Measurements from ENCODE around the gene LMX1B.
A peak's percentile ranks its signal among the peaks of the same experiment; 100 is the strongest.

LMX1B gene

DNA sequence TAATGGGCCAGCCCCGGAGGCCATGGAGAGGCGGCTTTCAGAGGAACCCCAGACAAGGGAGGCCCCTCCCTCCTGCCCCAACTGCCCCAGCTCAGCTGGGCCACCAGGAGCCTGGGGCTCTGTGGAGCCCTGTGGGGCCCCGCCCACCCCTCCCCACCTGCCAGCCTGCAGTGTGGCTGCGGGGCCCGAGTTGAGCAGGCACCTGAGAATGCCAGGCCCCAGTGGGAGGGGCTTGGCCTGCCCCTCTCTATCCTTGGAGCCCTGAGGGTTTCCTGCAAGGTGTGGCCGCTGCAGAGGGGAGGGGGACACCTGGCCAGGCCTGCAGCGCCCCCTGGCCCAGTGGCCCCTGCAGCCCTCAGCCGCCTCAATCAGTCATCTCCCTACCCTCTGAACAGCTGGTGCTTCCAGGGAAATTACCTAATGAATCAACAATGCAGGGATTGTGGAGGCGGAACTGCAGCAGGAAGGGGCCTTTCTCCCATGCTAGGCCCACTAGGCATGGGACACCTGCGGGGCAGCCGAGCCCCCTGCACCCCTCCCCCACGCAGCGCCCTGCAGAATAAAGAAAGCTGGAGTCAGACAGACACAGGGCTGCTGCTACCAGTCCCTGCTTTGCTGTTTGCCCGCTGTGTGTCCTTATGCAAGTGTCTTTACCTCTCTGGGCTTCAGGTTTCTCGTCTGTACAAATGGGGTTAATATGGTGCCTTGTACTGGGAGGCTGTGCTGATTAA, 48.0 kb downstream of the LMX1B start:
- Mint-ChIP-seq H3K4me1 (peaks cover 9% of the 10 kb centered on the region), H3K27ac (no peak overlapping the region), H3K36me3 (no peaks in the 10 kb centered on the region), H3K27me3 (peaks cover 17% of the 10 kb centered on the region), H3K4me3 (no peak overlapping the region), H3K9me3 (no peaks in the 10 kb centered on the region)
- ATAC-seq (ENCODE audit: low read depth) (no peak), DNase-seq (ENCODE audit: low spot score in 2 of 2) (no peak)

DNA sequence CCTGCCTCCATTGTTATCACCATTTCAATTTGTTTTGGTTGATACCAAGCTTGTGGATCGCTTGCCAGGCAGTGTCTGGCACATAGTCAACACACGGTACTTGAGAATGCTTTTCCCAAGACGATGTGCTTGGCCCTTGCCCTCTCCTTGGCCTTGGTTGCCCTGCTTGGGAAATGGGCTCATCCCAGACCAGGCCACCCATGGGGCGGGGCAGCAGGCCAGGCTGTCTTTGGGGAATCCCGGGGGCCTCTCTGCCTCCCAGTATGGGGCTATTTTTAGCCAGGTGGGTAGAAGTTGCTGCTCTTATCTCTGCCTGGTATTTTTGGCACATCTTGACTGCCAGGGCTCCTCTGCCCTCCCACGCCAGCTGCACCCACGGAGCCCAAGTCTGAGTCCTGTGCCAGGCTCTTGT, 49.9 kb downstream of the LMX1B start:
- ATAC-seq (ENCODE audit: low read depth): no peak
- Mint-ChIP-seq H3K4me3 (no peak overlapping the region), H3K27me3 (peaks cover 14% of the 10 kb centered on the region), H3K9me3 (no peaks in the 10 kb centered on the region), H3K4me1 (peaks cover 13% of the 10 kb centered on the region), H3K36me3 (no peaks in the 10 kb centered on the region), H3K27ac (no peak overlapping the region)
- DNase-seq (ENCODE audit: low spot score in 2 of 2): no peak

DNA sequence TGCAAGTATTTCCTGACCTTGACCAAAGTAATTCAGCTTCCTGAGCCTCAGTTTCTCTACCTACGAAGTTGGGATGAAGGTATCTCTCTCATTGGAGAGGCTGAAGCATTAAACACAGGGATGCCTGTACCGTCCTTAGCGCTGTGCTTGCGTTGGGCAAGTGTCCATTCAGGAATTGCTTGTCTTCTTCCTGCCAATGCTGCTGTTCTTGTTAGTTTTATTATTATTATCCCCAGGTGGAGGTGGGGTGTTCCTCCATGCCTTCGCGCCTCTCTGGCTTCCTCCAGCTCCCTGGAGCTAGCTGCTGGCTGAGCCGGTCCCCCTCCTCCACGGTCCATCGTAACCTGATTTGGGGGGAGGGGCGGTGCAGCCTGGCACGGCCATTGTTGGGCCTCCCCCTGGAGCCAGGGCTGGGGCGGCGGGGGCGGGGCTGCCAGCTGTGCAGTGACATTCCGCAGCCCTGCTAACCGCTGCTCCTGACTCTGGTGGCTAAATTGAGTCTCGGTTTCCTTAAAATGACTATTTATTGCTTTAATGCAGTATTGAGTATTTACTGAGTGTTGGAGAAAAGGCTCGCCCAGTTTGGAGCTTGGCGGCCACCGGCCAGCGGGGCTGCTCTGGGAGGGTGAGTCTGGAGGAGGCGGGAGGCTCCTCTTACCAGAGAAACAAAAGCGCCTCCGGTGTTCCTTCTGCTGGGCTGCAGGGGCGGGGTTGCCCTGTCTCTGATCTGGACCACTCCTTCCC, 51.3 kb downstream of the LMX1B start:
- no peak overlapping the region for H3K27ac Mint-ChIP-seq
- ATAC-seq (ENCODE audit: low read depth) (no peak), DNase-seq (ENCODE audit: low spot score in 2 of 2) (no peak)
- H3K9me3 Mint-ChIP-seq: no peaks in the 10 kb centered on the region
- H3K4me3 Mint-ChIP-seq: no peak overlapping the region
- H3K27me3 Mint-ChIP-seq: peaks cover 13% of the 10 kb centered on the region
- H3K4me1 Mint-ChIP-seq: peaks cover 13% of the 10 kb centered on the region
- no peaks in the 10 kb centered on the region for H3K36me3 Mint-ChIP-seq

DNA sequence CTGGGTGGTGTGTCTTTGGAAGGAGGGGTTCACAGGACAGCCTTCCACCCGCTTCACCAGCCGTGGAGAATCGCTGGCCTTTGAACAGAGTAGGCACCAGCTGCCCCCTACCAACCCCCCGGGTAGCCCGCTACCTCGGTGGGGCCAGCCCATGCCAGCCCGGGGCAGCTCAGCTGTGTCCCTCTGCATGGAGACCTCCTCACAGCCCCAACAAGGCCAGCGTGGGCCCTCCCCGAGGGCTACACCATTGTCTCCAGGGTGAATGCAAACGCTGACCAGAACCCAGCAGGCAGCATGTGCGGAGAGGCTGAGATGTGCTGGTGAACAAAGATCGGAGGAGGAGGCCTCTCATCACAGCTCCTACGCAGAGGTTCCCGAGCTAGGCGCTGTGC, 51.9 kb downstream of the LMX1B start:
- no peak overlapping the region for H3K4me3 Mint-ChIP-seq
- H3K27me3 Mint-ChIP-seq: peaks cover 13% of the 10 kb centered on the region
- H3K4me1 Mint-ChIP-seq: peaks cover 13% of the 10 kb centered on the region
- H3K9me3 Mint-ChIP-seq: no peaks in the 10 kb centered on the region
- no peak for ATAC-seq (ENCODE audit: low read depth)
- DNase-seq (ENCODE audit: low spot score in 2 of 2): no peak
- no peaks in the 10 kb centered on the region for H3K36me3 Mint-ChIP-seq
- H3K27ac Mint-ChIP-seq: no peak overlapping the region

DNA sequence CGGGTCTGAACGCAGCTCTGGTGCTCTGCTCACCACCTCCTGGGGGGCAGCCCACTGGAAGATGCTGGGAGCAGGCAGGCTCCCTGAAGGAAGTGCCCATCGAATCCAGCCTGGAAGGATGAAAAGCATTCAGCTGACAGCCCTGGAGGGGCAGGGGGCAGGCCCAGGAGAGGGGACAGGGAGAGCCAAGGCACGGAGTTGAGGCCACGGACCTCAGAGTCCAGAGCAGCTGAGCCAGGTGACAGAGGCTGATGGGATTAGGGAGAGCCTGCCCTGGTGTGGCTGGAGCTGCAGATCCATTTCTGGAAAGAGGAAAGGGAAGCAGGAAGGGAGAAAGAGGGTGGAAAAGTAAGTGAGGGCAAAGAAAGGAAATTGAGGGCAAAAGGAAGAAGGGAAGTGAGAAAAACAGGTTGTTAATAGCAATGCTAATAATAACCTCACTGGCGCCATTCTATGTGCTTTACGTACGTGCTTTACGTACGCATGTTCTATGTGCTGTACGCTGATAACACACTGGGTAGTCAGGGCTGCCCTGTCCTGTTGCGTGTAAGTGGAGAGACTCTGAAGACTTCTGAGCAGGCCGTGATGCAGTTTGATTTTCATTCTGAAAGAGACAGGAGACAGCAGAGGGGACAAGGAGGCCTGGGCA, 52.6 kb downstream of the LMX1B start:
- H3K9me3 Mint-ChIP-seq: no peaks in the 10 kb centered on the region
- H3K36me3 Mint-ChIP-seq: no peaks in the 10 kb centered on the region
- peak overlapping the region; percentile 47 for H3K4me3 Mint-ChIP-seq
- H3K27ac Mint-ChIP-seq: peak overlapping the region; percentile 1
- DNase-seq (ENCODE audit: low spot score in 2 of 2) (peak in 1 of 2 donors; percentile 20), ATAC-seq (ENCODE audit: low read depth) (peak; percentile 85)
- H3K4me1 Mint-ChIP-seq: peaks cover 13% of the 10 kb centered on the region
- peaks cover 11% of the 10 kb centered on the region for H3K27me3 Mint-ChIP-seq

DNA sequence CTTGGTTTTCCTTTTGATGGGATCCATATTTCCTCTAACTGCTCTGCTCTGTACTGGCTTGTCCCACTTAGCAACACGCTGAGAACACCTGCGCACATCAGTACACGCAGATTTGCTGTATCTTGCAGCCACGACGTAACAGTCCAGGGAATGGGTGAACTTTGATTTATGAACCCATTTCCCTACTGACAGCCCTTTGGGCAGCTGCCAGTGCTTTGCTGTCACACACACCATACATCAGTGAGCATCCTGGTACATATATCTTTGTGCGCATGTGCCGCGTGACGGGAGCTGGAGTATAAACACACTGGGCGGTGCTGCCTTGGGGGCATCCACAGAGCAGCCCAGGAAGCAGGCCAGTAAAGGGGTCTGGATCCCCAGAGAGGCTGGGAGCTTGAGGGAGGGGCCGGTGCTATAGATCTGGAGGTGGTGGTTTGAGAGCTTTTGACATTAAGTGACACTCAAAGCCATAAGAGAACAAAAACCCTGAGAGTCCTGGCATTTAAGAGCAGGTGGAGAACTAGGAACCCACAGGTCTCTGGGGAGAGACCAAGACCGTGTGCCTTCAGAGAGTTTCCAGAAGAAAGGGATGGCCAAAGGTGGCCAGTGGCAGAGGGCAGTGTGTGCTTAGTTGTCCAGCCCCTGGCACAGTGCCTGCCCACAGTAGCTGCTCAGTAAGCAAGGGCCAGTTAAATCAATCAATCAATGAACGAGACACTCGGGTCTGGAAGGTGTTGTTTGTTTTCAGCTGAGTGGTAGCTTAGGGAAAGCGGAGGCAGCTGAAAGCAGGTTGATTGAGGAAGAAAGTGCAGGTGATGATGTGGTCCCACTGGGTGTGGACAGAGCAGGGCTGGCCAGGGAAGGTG, 53.7 kb downstream of the LMX1B start:
- Mint-ChIP-seq H3K9me3 (no peaks in the 10 kb centered on the region), H3K4me3 (no peak overlapping the region), H3K4me1 (peaks cover 13% of the 10 kb centered on the region), H3K27me3 (peaks cover 15% of the 10 kb centered on the region), H3K27ac (no peak overlapping the region), H3K36me3 (no peaks in the 10 kb centered on the region)
- DNase-seq (ENCODE audit: low spot score in 2 of 2) (no peak), ATAC-seq (ENCODE audit: low read depth) (no peak)

DNA sequence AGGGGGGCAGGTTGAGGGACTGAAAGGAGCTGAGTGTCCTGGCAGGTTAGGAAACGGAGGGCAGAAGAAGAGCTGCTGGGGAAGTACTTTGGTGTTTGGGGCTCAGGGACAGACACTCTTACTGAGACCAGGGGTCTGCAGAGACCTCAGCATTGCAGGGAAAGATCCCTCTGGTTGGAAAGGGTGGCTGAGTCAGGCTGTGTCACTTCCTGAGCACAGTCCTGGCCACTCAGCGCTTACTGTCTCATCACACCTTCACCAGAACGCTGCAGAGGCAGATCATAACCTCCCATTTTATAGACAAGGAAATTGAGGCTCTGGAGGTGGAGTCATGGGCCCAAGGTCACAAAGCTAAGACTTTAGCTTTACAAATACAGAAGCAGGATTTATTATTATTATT, 54.3 kb downstream of the LMX1B start:
- no peak for ATAC-seq (ENCODE audit: low read depth)
- H3K36me3 Mint-ChIP-seq: no peaks in the 10 kb centered on the region

DNA sequence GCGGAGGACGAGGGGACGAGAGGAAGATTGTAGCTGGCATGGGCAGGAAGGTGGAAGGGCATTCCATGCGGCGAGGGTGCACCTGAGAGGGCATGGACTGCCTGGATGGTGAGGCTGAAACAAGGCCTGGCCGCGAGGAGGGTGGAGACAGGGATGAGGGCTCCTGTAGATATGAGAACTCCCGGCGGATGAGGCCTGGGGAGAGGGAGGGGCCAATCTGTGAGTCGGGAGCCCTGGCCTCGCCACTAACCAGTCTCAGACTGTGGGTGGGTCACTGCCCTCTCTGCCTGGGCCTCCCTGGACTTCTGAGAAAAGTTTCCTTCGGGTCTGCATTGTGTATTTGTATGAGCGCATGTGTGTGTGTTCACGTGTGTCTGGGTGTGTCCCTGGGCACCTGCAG, 55.4 kb downstream of the LMX1B start:
- Mint-ChIP-seq H3K27me3 (peaks cover 18% of the 10 kb centered on the region), H3K27ac (no peak overlapping the region), H3K9me3 (no peaks in the 10 kb centered on the region), H3K4me3 (no peak overlapping the region), H3K4me1 (peaks cover 11% of the 10 kb centered on the region), H3K36me3 (no peaks in the 10 kb centered on the region)
- ATAC-seq (ENCODE audit: low read depth): no peak
- DNase-seq (ENCODE audit: low spot score in 2 of 2): no peak

More for the DNA sequence above, 54.3 kb downstream of the LMX1B start:
- Mint-ChIP-seq H3K27ac (no peak overlapping the region), H3K4me3 (no peak overlapping the region), H3K27me3 (peaks cover 15% of the 10 kb centered on the region), H3K4me1 (peaks cover 13% of the 10 kb centered on the region), H3K9me3 (no peaks in the 10 kb centered on the region)
- no peak for DNase-seq (ENCODE audit: low spot score in 2 of 2)

DNA sequence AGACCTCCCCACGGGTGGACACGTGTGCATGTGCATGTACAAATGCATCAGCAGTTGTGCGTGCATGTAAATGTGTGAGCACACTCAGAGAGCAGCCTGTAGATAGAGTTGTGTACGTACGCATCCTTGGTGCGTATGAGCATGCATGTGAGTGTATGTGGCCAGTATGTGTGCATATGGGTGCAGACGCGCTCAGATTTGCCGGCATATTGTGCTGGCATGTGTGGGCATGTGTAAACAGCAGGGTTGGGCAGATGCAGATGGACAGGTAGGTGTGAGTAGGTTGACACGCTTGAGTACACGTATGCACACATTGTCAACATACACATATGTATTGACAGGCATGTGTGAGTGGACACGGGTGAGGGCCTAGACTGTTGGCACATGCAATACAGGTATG, 56.5 kb downstream of the LMX1B start:
- Mint-ChIP-seq H3K4me3 (no peak overlapping the region), H3K27me3 (peaks cover 22% of the 10 kb centered on the region), H3K9me3 (no peaks in the 10 kb centered on the region), H3K36me3 (no peaks in the 10 kb centered on the region), H3K27ac (no peak overlapping the region), H3K4me1 (peaks cover 11% of the 10 kb centered on the region)
- no peak for ATAC-seq (ENCODE audit: low read depth)
- no peak for DNase-seq (ENCODE audit: low spot score in 2 of 2)

DNA sequence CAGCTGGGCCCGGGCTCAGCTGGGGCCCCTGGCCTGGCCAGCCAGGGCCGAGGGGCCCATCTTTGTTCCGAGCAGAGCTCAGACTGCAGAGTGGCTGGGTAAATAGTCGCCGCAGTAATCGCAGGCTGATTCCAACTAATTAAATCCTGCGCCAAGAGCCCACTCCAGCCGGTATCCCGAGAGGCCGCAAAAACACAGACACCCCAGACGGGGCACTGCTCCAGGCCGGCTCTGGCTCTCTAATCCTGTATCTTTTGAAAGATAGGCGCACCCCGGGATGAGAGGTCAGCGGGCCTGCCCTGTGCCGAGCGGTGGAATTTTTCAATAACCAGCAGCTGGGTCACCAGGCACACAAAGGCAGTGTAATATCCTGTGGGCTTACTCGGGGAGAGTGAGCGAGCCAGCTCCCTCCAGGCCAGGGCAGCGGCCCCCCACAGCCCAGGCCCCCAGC, 57.7 kb downstream of the LMX1B start:
- ATAC-seq (ENCODE audit: low read depth) (no peak), DNase-seq (ENCODE audit: low spot score in 2 of 2) (no peak)
- peaks cover 21% of the 10 kb centered on the region for H3K27me3 Mint-ChIP-seq
- no peaks in the 10 kb centered on the region for H3K36me3 Mint-ChIP-seq
- H3K4me3 Mint-ChIP-seq: no peak overlapping the region
- peaks cover 11% of the 10 kb centered on the region for H3K4me1 Mint-ChIP-seq
- no peaks in the 10 kb centered on the region for H3K9me3 Mint-ChIP-seq
- no peak overlapping the region for H3K27ac Mint-ChIP-seq

DNA sequence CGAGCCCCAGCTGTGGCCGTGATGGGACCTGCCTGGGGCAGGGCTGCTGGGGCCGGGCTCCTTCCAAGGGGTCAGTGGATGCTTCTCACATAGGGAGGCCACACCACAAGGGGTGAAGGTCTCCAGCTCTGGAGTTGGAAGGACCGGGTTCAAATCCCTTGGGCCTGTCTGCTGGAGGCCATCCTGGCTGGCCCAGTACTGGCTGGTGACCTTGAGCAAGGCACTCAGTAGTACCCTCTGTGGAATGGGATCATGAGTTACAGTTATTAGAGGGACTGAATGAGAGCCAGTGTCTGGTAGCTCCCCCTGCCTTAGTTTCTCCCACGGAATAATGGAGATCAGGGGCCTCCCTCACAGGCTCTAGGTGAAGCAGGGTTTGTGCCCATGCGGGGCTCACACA, 58.3 kb downstream of the LMX1B start:
- ATAC-seq (ENCODE audit: low read depth) (no peak), DNase-seq (ENCODE audit: low spot score in 2 of 2) (no peak)
- peaks cover 18% of the 10 kb centered on the region for H3K27me3 Mint-ChIP-seq
- no peaks in the 10 kb centered on the region for H3K36me3 Mint-ChIP-seq
- H3K4me3 Mint-ChIP-seq: no peak overlapping the region
- no peak overlapping the region for H3K27ac Mint-ChIP-seq
- H3K9me3 Mint-ChIP-seq: no peaks in the 10 kb centered on the region
- peaks cover 8% of the 10 kb centered on the region for H3K4me1 Mint-ChIP-seq

DNA sequence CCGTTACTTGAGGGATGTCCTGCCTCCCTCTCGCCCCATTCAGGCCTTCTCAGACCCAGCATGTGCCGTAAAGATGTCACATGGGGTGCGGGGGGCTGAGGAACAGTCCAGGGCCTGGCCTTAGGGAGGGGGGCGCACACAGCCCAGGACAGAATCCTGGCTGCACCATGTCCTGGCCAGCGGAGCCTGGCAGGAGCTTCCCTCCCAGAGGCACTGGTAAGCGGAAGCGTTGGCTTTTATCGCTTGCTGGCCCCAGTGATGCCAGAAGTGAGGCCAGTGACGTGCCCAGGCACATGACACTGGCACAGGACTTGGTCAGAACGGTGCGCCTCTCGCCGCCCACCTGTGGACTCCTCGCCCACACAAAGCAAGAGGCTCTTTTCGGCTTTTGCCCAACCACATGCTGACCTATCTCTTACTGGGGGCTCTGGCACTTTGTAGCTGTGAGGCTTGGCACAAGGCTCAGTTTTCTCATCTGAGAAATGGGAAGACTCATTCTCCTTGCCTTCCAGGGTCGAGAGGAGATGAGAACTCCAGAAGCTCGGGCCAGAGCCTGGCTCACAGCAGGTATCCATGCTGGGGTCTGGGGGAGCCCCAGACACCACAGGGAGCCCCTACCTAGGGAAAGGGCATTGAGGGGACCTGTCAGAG, 59.0 kb downstream of the LMX1B start:
- H3K36me3 Mint-ChIP-seq: no peaks in the 10 kb centered on the region
- no peak overlapping the region for H3K27ac Mint-ChIP-seq
- H3K4me3 Mint-ChIP-seq: no peak overlapping the region
- H3K9me3 Mint-ChIP-seq: no peaks in the 10 kb centered on the region
- peaks cover 4% of the 10 kb centered on the region for H3K4me1 Mint-ChIP-seq
- no peak for ATAC-seq (ENCODE audit: low read depth)
- peaks cover 22% of the 10 kb centered on the region for H3K27me3 Mint-ChIP-seq
- no peak for DNase-seq (ENCODE audit: low spot score in 2 of 2)

DNA sequence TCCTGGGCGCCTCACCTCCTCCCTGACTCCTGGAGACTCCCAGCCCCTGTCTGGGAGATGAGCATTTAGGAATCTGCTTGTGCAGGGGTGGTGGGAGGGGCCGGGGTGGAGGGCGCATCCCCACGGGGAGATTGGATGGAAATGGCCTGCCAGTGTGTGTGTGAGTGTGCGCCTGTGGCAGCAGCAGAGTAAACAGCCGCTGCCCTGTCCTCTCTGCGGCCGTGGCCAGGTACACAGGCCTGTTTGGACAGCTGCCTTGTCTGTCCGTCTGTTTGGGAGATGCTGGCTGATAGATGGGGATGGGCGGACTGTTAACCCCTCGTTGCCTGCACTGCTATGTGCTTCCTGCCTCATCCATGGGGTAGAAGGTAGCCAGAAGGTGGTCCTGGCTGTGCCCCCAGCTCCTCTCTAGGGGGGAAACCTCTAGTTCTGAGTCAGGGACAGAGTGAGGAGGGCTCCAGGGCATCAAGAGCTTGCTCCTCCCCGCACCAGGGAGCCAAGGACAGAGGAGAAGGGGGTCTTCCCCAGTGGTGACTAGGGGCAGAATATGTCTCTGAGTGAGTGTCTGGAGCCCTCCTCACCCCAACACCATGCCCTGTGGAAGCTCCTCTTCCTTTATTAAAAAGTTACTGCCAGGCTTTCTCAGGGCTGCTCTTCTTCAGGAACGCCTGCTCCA, 60.1 kb downstream of the LMX1B start:
- Mint-ChIP-seq H3K27me3 (peaks cover 23% of the 10 kb centered on the region), H3K9me3 (no peaks in the 10 kb centered on the region), H3K27ac (no peak overlapping the region), H3K4me1 (peaks cover 4% of the 10 kb centered on the region), H3K4me3 (no peak overlapping the region), H3K36me3 (no peaks in the 10 kb centered on the region)
- DNase-seq (ENCODE audit: low spot score in 2 of 2) (no peak), ATAC-seq (ENCODE audit: low read depth) (no peak)

Data from memory B cell (primary cell).